GM23248 (cell line): ENCODE data around the gene AMPD3.
"Not testable (repeated sequence)": the region's sequence is repeated elsewhere in the genome, so short reads cannot be mapped to it uniquely, and the experiment has no call there.

Source experiments
- EZH2 ChIP-seq: fragments of 200-600 bp; sonication (generic); IDR thresholded peaks from 2 replicates; pipeline ENCODE4 v1.6.1; 2018; ENCODE audit warnings: antibody characterized with exemption, mild to moderate bottlenecking; ENCODE audit not compliant: insufficient read depth, poor library complexity, severe bottlenecking
- EZH2phosphoT487 ChIP-seq: fragments of 200-600 bp; sonication (generic); IDR thresholded peaks from 2 replicates; pipeline ENCODE4 v1.6.1; 2018; ENCODE audit warnings: antibody characterized with exemption, moderate library complexity, mild to moderate bottlenecking, low read depth; ENCODE audit not compliant: insufficient read depth

GRCh38 chr11:10436683-10437082, 18.4 kb upstream of the AMPD3 start:
- TF ChIP-seq EZH2phosphoT487, EZH2: not testable (repeated sequence)
